NCI-H2196 treated with DMSO at 0.1 percent for 48 hours (cell line): ENCODE measurements around the gene KRT37.
"Not testable (repeated sequence)": the region's sequence is repeated elsewhere in the genome, so short reads cannot be mapped to it uniquely, and the experiment has no call there.

Experiments used
- DNase-seq: peaks from one replicate; lab custom pipeline; 2025; ENCODE audit not compliant: unreplicated experiment; lab: John Stamatoyannopoulos, UW

The KRT37 gene

DNA sequence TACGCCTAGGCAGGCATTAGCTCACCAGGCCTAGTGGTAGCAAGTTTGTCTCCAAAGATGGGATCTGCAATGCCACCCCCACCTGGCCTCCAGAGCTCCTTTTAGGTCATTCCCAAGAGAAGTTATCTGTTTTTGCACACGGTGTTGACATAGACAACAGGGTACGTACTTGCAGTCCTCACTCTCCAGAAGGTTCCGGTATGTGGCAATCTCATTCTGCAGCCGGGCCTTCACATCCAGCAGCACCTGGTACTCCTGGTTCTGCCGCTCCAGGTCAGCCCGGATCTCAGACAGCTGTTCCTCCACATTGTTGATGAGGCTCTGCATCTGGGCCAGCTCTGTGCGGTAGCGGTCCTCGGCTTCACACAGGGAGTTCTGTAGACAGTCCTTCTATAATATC is 17.2 kb downstream of the KRT37 start:
- DNase-seq: no peak

DNA sequence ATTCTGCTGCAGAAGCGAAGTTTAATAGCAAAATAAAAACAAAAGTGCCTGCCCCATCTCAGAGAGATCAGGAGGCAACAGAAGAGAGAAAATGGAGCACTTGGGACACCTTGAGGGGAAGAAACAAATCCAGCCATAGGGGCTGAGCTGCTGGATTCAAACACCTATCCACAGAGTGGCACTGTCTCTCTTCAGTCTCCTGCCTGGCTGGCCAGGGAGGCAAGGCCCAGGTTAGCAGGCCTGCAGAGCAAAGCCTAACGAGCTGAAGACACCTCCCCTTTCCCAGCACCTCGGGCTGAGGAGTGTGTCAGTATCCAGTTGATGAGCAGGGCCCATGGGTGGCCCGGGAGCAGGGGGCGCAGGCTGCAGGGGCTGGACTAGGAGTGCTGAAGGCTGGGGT is 18.2 kb downstream of the KRT37 start:
- DNase-seq: no peak

DNA sequence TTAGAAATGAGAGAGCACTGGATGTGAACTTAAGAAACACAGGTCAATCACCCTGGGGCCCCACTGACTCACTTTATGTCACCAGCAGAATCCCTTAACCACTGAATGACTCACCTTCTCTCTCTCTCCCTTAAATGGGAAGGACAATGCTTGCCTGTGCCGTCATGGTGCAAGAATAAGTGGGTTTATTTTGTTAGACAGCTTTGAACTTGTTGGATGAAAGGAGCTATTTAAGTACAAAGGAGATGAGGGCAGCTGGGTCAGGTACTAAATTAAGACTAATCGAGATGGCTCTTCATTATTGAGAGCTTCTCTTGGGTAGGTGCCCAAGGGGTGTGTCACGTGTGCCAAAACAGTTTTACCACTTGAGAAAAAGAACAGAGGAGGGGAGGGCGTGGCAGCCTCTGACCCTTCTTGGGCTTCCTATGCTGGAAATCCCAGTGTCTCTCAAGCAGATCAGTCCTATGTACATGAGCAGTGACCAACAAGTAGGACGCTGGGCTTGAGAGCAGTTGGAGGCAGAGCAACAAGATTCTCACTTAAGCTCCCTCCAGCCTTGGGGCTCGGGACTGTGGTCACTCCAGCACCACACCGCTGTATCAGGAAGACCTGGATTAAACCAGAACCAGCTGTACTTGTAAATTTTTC is 20.2 kb downstream of the KRT37 start:
- DNase-seq: no peak

DNA sequence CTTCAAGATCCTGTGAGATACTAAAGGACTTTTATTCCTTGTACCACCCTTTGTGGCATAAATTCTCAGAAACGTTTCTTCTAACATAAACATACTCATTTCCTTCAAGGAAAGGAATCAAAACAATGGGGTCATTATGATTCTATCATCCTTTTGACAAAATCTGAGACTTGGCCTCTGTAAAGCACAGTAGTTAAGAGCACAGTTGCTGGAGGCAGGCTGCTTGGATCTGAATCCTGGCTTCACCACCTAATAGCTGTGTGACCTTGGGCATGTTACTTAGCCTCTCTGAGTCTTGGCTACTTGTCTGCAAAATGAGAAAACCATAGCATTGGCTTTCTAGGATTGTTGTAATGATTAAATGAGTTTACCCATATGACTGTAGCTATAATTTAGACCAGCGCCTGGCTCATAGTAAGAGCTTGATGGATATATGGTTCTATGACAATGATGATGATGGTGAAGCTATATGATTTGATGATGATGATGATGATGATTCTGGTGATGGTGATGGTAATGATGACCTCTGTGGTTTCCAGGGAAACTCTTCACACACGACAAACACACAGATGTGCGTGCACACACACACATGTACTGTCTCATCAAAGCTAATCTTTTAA is 20.9 kb downstream of the KRT37 start:
- DNase-seq: no peak

DNA sequence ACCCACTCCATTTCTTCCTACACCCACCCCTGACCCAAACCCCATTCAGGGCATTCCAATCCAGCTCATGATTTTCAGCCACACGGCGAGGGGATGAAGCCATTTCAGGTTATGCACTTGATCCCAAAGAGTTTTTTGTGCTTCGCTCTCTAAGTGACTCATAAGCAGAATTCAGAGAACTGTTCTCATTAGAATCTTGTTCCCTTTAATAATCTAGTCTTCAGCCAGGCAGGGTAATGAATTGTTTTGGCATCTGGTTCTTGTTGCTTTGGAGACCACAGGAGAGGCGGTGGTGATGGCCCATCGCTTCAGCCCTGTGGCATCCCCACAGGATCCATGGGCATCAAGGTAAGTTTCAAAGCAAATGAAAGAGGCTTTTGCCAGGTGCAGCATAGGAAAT is 22.2 kb downstream of the KRT37 start:
- DNase-seq: no peak

DNA sequence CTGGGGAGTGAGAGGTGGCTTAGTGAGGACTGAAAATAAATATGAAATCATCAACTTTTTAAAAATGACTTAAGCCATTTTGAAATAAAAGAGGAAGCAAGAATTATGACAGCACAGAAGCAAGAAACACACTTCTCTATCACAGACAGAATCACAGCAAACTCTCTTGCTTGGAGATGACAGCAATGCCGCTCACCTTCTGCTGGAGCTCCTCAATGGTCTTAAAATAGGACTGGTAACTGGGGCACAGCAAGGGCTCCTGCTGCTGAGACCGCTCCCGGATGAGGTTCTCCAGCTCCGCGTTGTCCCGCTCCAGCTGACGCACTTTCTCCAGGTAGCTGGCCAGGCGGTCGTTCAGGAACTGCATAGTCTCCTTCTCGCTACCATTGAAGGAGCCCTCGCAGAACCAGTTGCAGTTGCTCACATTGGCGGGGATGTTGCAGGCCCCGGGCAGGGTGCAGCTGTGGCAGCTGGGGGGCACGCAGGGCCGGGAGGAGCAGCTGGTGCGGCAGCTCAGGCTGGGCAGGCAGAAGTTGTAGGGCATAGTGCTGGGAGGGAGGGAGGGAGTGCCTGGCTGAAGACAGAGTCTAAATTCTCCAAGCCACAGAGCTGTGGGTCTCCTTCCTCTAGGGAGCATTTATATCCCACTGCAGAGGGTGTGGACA is 27.3 kb downstream of the KRT37 start, which contains the start of gene KRT31:
Gene KRT31 (minus strand): TSS at position 613 of the 665 bp plus-strand sequence. CDS start 69 bp downstream, at position 544.
- no peak for DNase-seq

DNA sequence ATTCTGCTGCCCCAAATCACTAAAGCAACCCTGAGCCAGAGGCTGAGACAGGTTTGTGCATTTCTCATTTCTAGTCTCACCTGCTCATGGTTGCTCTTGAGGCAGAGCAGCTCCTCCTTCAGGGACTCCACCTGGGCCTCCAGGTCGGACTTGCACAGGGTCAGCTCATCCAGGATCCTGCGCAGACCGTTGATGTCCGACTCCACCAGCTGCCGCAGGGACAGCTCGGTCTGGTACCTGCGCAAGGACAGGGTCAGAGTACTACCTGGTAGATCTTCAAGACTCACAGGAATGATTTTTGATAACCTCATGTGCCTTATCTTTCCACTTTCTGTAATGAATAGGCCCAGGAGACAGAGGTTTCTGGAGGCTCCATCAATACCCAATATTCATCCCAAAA is 28.0 kb downstream of the KRT37 start:
- no peak for DNase-seq

DNA sequence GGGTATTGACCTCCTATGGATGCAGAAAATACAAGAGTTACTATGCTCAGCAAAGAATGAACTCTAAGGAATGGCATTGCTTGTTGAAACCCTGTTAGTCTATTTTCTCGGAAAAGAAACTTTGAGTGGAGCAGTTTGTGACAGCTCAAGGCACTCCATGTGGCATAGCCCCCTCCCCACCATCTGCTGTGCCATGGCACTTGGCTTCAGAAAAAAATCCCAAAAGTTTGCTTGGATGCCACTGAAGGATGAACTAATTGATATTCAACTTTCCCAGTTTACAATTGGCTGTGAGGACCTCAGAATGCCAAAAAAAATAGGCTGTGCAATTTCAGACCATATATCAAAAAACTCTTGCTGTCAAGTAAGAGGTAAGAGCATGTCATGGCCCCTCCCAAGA is 28.8 kb downstream of the KRT37 start:
- DNase-seq: no peak

DNA sequence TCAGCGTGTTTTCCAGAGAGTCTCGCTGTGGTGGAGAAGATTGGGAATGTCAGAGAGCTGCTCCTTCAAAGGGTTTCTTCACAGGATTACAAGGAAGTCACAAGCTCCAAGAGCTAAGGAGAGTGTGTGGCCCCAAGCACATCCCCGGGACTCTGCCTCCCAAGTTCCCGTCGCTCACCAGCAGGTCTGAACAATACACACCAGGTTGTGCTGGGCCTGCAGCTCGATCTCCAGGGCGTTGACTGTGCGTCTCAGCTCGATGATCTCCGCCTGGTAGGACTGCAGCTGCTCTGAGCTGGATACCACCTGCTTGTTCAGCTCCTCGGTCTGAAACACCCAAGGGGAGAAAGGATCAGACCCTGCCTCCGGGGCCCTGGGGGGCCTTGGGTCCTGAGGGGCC is 29.3 kb downstream of the KRT37 start:
- DNase-seq: not testable (repeated sequence)

DNA sequence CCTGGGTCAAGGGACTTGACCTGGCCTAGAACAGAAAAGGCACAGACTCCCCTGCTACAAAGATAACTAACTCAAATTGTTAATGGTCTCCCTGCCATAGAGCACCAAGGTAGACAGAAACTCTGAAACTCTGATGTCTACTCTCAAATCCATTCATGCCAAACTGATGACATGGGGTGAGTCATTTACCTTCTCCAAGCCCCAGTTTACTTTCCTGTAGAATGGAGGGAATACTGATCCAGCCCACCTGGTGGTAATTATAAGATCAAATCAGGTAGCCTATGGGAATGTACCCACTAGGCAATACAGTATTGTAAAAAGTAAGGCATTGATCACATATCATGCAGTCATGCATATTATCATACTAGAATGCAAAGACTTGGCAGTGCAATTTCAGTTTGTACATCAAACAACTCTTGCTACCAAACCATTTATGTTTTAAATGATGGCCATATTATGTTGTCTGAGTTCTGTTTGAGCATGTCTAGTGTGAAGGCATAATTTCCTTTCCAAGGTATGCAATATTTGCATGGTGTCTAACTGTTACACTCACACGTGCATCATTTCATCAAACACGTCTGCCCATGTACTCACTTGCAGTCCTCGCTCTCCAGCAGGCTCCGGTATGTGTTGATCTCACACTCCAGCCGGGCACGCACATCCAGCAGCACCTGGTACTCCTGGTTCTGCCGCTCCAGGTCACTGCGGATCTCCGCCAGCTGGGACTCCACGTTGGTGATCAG is 30.0 kb downstream of the KRT37 start:
- no peak for DNase-seq

DNA sequence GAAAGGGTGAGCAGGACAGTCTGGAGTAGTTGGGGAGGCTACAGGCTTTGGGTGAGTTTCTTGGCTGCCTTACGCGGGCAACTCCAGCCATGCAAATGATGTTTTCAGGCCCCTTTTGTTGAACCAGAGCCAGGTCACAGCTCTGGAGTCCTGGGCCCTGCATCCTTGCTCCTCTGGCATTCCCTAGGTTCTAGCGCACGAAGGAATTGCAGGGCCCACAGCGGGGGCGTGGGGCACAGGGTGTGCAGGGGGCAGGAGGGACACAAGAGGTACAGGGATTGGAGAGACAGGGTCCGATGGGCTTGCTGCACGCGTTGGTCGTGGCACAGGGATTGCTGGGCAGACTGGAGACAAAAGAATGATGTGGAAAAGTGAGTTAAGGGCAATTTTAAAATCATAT is 30.6 kb downstream of the KRT37 start:
- DNase-seq: no peak

DNA sequence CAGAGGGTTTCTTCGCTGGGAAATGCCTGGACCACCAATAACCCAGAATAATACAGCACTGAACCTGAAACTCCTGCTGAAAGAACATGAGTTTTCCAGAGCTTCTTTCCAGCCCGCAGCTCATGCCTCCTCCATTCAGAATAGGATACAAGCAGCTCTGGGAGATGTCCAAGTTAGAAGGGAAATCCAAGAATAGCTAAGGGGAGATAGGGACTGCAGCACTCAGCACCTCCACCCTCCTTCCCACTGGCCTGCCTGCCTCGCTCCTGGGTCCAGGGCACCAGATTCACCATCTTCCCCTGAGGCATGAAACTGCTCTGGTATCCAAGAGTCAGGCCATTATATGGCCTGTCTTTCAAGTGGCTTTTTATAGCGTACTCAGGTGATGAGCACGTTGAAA is 31.1 kb downstream of the KRT37 start:
- DNase-seq: no peak

DNA sequence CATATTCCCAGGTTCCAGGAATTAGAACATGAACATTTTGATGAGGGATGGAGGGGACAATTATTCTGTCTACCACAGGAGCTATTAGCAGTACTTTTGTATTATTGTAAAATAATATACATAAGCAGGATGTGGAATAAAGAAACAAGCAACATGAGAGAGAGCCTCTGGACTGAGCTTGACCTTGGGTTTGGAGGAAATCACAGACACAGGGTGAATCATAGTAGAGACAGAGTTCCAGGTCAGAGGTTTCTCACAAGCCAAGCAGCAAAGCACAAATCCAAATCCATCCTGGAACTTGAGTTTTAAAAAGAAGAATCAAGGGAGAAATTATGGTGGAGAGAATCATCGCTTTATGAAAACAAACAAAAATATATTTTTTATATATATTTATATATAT is 32.1 kb downstream of the KRT37 start:
- no peak for DNase-seq

DNA sequence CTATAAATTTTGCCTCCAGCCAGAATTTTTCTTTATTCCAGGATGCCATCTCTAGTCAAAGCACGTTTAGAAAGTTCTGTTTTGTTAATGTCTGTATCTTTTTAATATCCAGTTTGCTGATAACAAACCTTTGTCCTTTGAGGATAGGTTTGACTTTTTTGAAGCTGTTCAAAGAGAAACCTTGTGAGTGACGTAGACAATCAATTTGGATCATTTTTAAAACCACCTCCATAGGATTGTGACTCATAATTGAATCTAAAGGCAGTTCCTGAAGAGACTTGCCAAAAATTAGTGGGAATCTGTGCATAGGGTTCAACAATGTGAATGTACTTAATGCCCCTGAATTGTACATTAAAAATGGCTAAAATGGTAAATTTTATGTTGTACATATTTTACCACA is 32.9 kb downstream of the KRT37 start:
- no peak for DNase-seq

DNA sequence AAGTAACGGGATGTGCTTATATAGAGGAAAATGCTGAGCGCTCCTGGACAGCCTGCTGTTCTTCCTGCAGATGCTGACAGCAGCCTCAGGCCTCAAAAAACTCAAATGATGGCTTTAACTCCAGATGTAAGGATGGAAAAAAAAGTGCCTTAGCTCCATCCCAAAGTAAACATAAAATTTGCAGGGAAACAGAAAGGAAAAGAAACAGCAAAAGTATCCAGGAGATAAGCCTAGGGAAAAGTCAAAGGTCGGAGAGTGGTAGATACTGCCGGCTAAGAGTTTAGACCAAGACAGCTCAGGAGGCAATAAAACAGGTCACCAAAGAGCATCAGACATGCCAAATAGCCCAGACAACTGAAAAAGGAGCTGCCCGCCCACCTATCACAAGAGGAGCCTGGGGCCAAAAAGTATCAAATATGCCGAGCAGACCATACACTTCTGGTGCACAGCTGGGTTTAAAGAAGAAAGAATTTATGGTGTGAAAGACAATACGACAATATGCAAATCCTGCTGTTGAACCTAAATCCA is 33.9 kb downstream of the KRT37 start:
- no peak for DNase-seq

DNA sequence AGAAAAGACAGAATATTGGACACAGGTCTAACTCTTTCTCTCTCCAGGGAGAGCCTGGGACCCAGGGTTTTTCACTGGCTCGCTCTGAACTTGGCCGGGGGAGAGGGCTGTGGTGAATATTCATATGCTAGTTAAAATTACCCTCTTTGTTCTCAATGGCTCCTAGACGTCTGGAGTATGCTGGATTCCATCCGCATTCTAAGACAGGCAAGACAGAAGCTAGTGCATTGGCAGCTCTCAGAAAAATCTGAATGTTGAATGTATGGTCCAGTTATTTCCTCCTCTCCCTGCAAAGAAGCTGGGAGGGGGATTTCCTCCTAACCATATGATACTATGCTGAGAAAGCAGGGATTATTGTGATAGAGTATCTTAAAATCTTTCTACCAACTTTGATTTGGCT is 36.7 kb downstream of the KRT37 start:
- DNase-seq: no peak

DNA sequence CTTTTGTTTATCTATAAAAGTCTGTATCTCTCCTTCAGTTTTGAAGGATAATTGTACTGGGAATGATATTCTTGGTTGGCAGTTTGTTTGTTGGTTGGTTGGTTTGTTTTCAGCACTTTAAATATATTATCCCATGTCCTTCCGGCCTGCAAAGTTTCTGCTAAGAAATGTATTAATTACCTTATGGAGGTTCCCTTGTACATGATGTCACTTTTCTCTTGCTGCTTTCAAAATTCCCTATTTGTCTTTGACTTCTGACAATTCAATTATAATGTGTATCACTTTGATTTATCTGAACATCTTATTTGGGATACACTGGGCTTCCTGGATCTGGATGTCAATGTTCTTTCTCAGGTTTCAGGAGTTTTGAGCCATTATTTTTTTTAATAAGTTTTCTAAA is 38.2 kb downstream of the KRT37 start:
- no peak for DNase-seq

DNA sequence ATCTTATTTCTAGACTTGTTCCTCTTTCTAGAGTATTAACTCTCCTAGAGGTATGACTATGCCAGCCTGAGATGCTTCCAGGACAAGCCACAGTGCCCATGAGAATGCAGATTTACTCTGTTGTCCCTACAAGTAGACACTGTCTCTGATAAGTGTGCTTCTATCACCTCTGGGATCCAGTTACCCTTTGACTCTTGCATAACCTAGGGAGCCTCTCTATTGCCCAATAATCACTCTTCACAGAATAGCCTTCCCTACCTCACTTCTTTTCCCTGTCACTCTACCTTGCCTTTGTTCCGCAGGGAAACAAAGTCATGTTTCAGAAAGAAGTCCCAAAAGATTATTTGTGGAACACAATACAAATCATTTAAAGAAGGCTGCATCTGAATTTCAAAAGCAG is 40.7 kb downstream of the KRT37 start:
- no peak for DNase-seq

DNA sequence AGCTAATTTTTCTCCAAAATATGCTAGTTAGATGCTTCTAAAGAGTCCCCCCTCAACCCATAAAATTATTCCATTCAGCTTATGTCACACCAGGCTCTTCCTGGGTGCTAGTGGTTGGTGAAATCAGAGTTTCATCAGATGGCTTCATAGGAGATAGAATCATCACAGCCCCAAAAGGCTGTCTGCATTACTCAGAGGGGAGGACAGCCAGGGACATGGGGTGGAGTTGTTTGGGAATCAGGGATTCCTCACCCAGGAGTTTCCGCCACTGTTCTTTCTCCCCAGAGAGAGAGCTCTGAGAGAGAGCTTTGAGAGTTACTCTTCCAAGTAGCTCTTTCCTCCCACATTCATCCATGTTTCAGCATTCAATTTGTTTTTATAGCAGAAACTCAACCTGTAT is 42.0 kb downstream of the KRT37 start:
- no peak for DNase-seq

DNA sequence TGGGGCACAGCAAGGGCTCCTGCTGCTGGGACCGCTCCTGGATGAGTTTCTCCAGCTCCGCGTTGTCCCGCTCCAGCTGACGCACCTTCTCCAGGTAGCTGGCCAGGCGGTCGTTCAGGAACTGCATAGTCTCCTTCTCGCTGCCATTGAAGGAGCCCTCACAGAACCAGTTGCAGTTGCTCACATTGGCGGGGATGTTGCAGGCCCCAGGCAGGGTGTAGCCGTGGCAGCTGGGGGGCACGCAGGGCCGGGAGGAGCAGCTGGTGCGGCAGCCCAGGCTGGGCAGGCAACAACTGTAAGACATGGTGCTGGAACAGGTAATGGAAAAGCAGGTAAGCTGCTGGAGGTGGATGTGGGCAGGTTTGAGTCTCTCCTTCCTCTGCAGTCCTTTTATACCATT is 42.4 kb downstream of the KRT37 start, which contains the start of gene KRT34:
Gene KRT34 (minus strand): TSS at position 364 of the 400 bp plus-strand sequence. CDS start 60 bp downstream, at position 304.
- DNase-seq: not testable (repeated sequence)

DNA sequence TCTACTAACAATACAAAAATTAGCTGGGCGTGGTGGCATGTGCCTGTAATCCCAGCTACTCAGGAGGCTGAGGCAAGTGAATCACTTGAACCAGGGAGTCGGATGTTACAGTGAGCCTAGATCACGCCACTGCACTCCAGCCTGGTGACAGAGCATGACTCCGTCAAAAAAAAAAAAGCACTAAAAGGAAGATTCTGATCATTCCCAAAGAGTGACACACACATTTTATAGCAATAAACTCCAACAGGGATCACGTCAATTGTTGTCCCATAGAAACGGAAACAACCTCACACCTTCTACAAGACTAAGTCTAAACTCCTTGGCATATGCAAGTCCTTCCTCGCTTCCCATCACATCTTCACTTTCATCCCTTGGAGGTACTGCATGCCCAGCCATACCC is 44.3 kb downstream of the KRT37 start:
- not testable (repeated sequence) for DNase-seq
